ENCODE measurements around the gene PGBD5.

The PGBD5 gene

GRCh38 chr1:230299191-230300006 is 126.7 kb downstream of the PGBD5 start:
- no peak for DNase-seq

- no peak for DNase-seq
These were observed 130.8 kb downstream of the PGBD5 start for GRCh38 chr1:230295367-230295766.

- DNase-seq: no peak
These were observed 132.8 kb downstream of the PGBD5 start for GRCh38 chr1:230293390-230293700.

- DNase-seq: no peak
These were observed 133.3 kb downstream of the PGBD5 start for GRCh38 chr1:230292689-230293389.

GRCh38 chr1:230291731-230292620 is 134.2 kb downstream of the PGBD5 start:
- DNase-seq: no peak

- DNase-seq: no peak
These were observed 136.8 kb downstream of the PGBD5 start for GRCh38 chr1:230289350-230289644.

- DNase-seq: no peak
These were observed 137.3 kb downstream of the PGBD5 start for GRCh38 chr1:230288641-230289349.

GRCh38 chr1:230287674-230288315 is 138.3 kb downstream of the PGBD5 start:
- DNase-seq: no peak

GRCh38 chr1:230286890-230287269 is 139.3 kb downstream of the PGBD5 start:
- no peak for DNase-seq

GRCh38 chr1:230286166-230286889 is 139.8 kb downstream of the PGBD5 start:
- DNase-seq: no peak

- DNase-seq: no peak
These were observed 140.8 kb downstream of the PGBD5 start for GRCh38 chr1:230285351-230285750.

- DNase-seq: no peak
These were observed 141.2 kb downstream of the PGBD5 start for GRCh38 chr1:230284891-230285290.

- peak; percentile 46 for DNase-seq
These were observed 142.5 kb downstream of the PGBD5 start for GRCh38 chr1:230283678-230284077.

GRCh38 chr1:230282157-230282556 is 144.0 kb downstream of the PGBD5 start:
- peak; percentile 20 for DNase-seq

- peak; percentile 42 for DNase-seq
These were observed 144.6 kb downstream of the PGBD5 start for GRCh38 chr1:230281556-230281955.

- DNase-seq: peak; percentile 44
These were observed 145.2 kb downstream of the PGBD5 start for GRCh38 chr1:230280906-230281413.

GRCh38 chr1:230280054-230280795 is 145.9 kb downstream of the PGBD5 start:
- peak; percentile 54 for DNase-seq

- peak; percentile 32 for DNase-seq
These were observed 146.6 kb downstream of the PGBD5 start for GRCh38 chr1:230279583-230279945.

- DNase-seq: peak; percentile 40
These were observed 147.1 kb downstream of the PGBD5 start for GRCh38 chr1:230278871-230279582.

- DNase-seq: peak; percentile 38
These were observed 147.8 kb downstream of the PGBD5 start for GRCh38 chr1:230278376-230278775.
